ENCODE data around the gene ARMC12. TPM values are rescaled to one million over a fixed set of nuclear protein-coding genes. Genes with fewer than 3 reads are reported as not detected.
"Not testable (repeated sequence)": the region's sequence is repeated elsewhere in the genome, so short reads cannot be mapped to it uniquely, and the experiment has no call there.

ARMC12 gene
- total RNA-seq, 1 donor from 2014 or later = 0.80 TPM

DNA sequence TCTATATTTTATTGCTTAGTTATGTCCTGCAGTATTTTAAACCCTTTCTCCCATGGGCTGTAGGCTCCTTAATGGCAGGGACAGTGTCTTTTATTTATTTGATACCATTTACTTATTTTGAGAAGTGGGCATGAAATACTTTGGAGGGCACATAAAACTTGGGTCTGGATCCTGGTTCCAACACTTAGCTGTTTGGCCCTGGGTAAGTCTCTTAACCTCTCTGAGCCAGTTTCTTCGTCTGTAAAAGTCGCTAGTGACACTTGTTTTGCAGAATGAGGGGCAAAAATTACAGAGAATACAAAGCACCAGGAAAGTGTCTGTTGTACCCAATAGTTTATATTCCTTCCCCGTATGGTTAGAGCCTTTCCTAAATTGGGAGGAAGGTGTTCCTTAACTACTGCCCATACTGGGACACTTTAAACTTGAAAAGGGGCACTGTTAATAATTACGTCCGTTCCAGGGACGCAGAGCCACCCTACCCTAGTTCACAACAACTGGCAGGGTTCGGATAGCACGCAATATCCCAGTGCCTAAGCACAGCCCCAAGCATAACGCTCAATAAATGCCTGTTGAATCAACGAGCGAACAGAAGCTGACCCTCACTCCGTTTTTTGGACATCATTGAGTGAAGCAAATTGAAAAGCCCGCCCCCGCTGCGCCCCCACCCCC, 6.0 kb upstream of the ARMC12 start:
- ATAC-seq (no peak), DNase-seq (ENCODE audit: low spot score) (no peak)
- intact Hi-C loops (cut with DNase I) = no loop called here

DNA sequence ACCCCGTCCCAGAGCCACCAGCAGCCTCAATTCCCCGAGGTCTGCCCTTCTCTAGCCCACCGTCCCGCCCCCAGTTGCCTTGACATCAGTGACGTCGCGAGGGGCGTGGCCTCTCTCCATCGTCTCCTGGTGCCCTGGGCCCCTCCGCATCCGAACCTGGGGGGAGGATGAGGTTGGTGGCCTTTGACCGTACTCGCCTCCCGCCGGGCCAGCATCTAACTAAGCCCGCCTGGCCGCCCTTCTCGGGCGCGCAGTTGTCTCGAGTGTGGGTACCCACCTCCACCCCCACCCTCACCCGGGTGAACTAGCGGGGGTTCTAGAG, 5.5 kb upstream of the ARMC12 start:
- intact Hi-C loops (cut with DNase I) = no loop called here
- ATAC-seq = peak; percentile 66

DNA sequence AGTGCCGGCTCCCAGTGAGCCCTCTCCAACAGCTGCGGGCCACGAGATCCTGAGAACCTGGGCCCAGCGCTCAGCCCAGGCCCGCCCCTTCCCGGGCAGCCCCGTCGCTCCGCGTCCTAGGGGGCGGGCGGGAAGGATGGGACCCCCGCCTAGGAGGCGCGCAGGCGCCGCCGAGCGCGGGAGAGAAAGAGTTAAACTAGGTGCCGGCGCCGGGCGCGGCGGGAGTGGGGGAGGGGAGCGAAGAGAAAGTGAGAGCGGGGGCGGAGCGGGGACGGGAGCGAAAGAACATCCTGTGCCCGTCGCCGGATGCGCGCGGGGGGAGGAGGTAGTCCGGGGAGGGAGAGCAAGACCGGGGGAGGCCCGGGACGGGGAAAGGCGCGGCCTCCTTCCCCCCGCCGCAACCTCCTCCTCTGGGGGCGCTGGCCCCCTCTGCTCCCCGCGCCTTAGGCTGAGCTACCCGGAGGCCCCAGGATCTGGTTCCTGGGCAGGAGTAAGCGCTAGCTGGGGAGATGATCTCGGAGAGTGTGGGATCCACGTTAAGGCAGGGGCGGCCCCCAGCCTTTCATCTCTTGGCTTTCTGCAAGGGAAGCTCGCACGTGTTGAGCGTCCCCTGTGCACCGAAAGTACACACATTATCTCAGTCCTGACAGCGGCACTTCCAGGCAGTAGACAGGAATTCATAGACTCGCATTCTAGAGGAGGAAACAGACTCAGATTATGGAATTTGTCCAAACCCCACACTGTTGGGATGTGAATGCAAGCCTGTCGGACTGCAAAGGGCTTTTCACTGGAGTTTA, 4.9 kb upstream of the ARMC12 start:
- intact Hi-C loops (cut with DNase I) = no loop called here
- peak; percentile 76 for ATAC-seq
- DNase-seq (ENCODE audit: low spot score) = peak; percentile 97

More for the DNA sequence above, 5.5 kb upstream of the ARMC12 start:
- DNase-seq (ENCODE audit: low spot score) = peak; percentile 97

DNA sequence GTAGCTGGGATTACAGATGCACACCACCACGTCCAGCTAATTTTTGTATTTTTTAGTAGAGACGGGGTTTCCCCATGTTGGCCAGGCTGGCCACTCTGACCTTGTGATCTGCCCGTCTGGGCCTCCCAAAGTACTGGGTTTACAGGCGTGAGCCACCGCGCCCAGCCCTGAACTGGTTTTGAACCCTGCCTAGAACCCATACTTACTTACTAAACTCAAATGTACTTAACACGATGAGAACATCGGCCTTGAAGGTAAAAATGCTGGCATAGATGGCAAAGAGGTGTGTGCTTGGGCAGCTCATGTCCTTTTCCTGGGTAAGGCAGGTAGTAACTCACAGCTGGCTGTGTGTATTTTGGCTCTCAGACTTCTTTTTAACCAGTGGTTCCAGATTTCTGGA, 3.2 kb upstream of the ARMC12 start:
- intact Hi-C loops (cut with DNase I) = no loop called here
- ATAC-seq (no peak), DNase-seq (ENCODE audit: low spot score) (no peak)

GRCh38 chr6:35734319-35734718, 2.5 kb upstream of the ARMC12 start:
- ATAC-seq; DNase-seq (ENCODE audit: low spot score); intact Hi-C loops (cut with DNase I): not testable (repeated sequence)

GRCh38 chr6:35735452-35735851, 1.4 kb upstream of the ARMC12 start:
- DNase-seq (ENCODE audit: low spot score) (no peak), ATAC-seq (no peak)
- intact Hi-C loops (cut with DNase I) = no loop called here

GRCh38 chr6:35736253-35736894, 458 bp upstream of the ARMC12 start:
- intact Hi-C loops (cut with DNase I) = loop anchor here (2.0 kb wide), 1 partner anchor 152 kb away; no protein-coding TSS in a partner anchor
- DNase-seq (ENCODE audit: low spot score) = peak; percentile 89
- ATAC-seq = peak; percentile 50

DNA sequence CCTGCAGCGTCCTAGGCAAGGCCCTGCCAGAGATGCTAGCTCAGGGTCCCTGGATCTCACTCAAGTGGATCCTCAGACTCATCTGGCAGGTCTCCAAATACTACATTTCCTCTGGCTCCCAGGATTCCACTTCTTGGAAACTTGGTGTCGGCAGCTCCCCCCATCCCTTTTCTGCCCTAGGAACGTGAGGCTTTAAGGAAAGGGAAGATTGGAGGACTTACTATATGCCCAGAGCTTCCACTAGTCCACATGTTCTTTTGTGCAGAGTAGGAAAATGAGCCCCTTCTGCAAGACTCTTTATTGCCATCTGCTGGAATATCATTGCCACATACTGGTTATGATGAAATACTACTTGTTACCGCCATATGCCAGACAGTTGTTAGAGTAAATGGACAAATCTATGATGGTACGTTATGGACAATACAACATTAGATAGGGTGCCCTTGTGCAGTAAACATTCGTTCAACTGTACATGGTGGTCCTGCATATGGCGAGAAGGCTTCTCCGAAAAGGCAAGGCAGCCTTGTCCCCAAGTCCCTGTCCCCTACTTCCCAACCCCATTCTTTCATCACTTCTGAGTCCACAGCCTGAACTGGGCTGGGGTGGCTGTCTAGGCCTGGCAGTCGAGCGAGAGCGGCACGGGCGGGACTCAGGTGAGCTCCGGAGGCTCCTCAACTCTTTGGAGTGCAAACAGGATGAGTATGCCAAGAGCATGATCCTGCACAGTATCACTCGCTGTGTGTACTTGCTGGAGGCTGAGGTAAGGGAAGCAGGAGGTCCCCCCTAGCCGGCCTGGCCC, 780 bp downstream of the ARMC12 start:
- intact Hi-C loops (cut with DNase I) = loop anchor here (2.0 kb wide), 1 partner anchor 153 kb away; no protein-coding TSS in a partner anchor
- peak; percentile 89 for ATAC-seq
- no peak for DNase-seq (ENCODE audit: low spot score)

GRCh38 chr6:35739645-35740524, 3.1 kb downstream of the ARMC12 start:
- DNase-seq (ENCODE audit: low spot score) (no peak), ATAC-seq (no peak)
- intact Hi-C loops (cut with DNase I) = no loop called here

- intact Hi-C loops (cut with DNase I) = no loop called here
- ATAC-seq (no peak), DNase-seq (ENCODE audit: low spot score) (no peak)
Observed at GRCh38 chr6:35742842-35743241, 6.0 kb downstream of the ARMC12 start.

GRCh38 chr6:35745509-35745908, 8.7 kb downstream of the ARMC12 start:
- ATAC-seq (no peak), DNase-seq (ENCODE audit: low spot score) (no peak)
- intact Hi-C loops (cut with DNase I) = no loop called here

DNA sequence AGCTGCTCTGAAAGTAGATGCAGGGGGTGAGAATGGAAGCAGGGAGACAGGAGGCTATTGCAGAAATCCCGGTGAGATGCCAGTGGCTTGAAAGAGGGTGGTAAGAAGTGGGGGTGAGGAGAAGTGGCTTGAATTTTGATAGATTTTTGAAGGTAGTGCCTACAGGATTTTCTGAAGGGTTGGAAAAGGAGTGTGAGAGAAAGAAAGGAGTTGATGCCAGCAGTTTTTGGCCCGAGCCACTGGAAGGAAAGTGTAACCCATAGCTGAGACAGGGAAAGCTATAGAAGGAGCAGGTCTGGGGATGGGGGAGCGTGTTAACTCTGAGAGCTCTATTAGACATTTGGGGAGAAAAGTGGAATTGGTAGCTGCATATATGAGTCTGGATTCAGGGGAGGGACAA, 9.7 kb downstream of the ARMC12 start:
- intact Hi-C loops (cut with DNase I) = no loop called here
- ATAC-seq (no peak), DNase-seq (ENCODE audit: low spot score) (no peak)

- DNase-seq (ENCODE audit: low spot score) (no peak), ATAC-seq (no peak)
- intact Hi-C loops (cut with DNase I) = no loop called here
Observed at GRCh38 chr6:35747877-35748276, 11.0 kb downstream of the ARMC12 start.

DNA sequence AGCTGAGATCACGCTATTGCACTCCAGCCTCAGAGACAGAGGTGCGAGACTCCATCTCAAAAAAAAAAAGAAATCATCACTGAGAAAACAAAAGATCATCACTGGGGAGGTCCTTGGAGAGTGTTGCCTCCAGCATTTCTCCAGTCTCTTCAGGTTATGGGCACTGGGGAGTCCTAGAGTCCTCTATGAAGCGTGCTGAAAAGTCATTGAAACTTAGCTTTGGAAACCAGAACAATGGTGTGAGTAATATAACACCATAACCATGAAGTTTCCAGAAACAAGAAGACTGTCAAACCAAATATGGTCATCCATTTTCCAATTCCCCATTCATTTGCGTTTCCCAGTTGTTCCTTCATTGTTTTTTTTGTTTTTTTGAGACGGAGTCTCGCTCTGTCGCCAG, 13.7 kb downstream of the ARMC12 start:
- DNase-seq (ENCODE audit: low spot score) (no peak), ATAC-seq (no peak)
- intact Hi-C loops (cut with DNase I) = no loop called here

DNA sequence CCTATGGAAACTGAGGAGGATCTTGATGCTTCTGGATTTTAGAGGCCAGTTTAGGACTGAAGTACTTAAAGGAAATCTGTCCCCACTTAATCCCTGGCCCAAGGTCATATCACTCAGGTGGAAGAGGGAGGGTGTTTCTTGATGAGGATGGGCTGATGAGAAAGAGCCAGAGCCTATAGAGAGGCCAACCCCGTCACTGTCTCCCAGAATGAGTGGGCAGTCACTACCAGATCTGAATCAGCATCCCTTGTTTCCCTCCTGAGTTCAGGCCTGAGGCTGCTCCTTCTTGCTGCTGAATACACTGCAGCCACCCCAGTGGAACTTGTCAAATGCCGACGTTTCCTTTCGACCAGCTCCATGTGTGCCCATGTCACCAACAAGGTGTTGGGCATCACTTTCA, 14.8 kb downstream of the ARMC12 start:
- ATAC-seq (no peak), DNase-seq (ENCODE audit: low spot score) (no peak)
- intact Hi-C loops (cut with DNase I) = no loop called here

DNA sequence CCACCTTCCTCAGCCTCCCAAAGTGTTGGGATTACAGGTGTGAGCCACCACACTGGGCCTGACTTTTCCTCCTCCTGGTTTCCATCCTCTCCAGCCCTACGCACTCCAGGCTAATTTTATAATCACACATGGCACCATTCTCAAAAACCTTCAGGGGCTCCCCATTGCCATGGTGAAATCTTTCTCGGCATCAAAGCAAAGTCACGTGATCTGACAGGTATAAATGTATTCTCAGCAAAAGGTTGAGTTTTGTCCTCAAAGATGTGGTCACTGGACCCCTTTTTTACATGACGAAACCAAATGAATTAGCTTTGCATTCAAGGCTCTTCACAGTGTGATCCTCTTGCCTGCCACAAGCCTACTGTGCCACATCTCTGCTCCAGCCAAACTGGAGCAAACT, 15.5 kb downstream of the ARMC12 start:
- no peak for DNase-seq (ENCODE audit: low spot score)
- ATAC-seq = no peak
- intact Hi-C loops (cut with DNase I) = no loop called here

- ATAC-seq = no peak
- DNase-seq (ENCODE audit: low spot score) = no peak
- intact Hi-C loops (cut with DNase I) = no loop called here
Observed at GRCh38 chr6:35754452-35755277, 17.8 kb downstream of the ARMC12 start.

Data from sciatic nerve (tissue), 2 donors.